Panc1 (cell line): Measurements from ENCODE around the gene CCK. TPM values are rescaled to one million over a fixed set of nuclear protein-coding genes. Genes with fewer than 3 reads are reported as not detected.

Experiments used
- ATAC-seq: fragments of 200-7000 bp; cut with Tn5 transposase; 2 replicates; pipeline ENCODE4 v1.9.1; 2020; ENCODE audit warnings: mild to moderate bottlenecking, moderate library complexity
- BruUV-seq: library from RNA; stranded (reverse); fragments of 400-500 nt; replicated peaks from 2 replicates; lab custom pipeline; 2021; lab: Mats Ljungman, UMichigan
- CTCF ChIA-PET: fragments of 300-600 bp; sonication (Branson Sonifier 250); formaldehyde crosslinking; loops from one replicate; lab custom pipeline; 2022; ENCODE audit warnings: antibody characterized with exemption; lab: Charles Lee
- POLR2A ChIA-PET: fragments of 300-600 bp; sonication (Branson Sonifier 250); formaldehyde crosslinking; loops from one replicate; lab custom pipeline; 2022; ENCODE audit warnings: antibody characterized with exemption; lab: Charles Lee
- DNase-seq: peaks from one replicate; pipeline ENCODE4 v3.0.0-alpha.2; 2010; ENCODE audit warnings: low read depth, low spot score
- H3K27ac ChIP-seq: 2 replicates; pipeline ENCODE4 v1.5.1; 2011; ENCODE audit warnings: mild to moderate bottlenecking, low read length, inconsistent platforms
- H3K27me3 ChIP-seq: fragments of 200-500 bp; sonication (Bioruptor generic); 2 replicates; pipeline ENCODE4 v1.6.0; 2014; ENCODE audit warnings: low read length, inconsistent platforms; ENCODE audit not compliant: control insufficient read depth, insufficient read depth
- H3K36me3 ChIP-seq: fragments of 200-500 bp; sonication (Bioruptor generic); 2 replicates; pipeline ENCODE4 v1.5.1; 2014; ENCODE audit warnings: inconsistent platforms, mild to moderate bottlenecking, low read length, moderate library complexity; ENCODE audit not compliant: control insufficient read depth, insufficient read depth
- H3K4me1 ChIP-seq: 2 replicates; pipeline ENCODE4 v1.5.1; 2011; ENCODE audit warnings: inconsistent platforms, mild to moderate bottlenecking, low read length, moderate library complexity; ENCODE audit not compliant: control insufficient read depth, insufficient read depth
- H3K4me3 ChIP-seq, 2 experiments: 2 replicates each; pipeline ENCODE4 v1.5.1; 2011 to 2012; ENCODE audit warnings: low read depth in 2 of 2, low read length in 2 of 2, mild to moderate bottlenecking in 2 of 2, inconsistent platforms in 1 of 2, moderate library complexity in 1 of 2
- H3K9me3 ChIP-seq: fragments of 200-500 bp; sonication (Bioruptor generic); 2 replicates; pipeline ENCODE4 v1.5.1; 2014; ENCODE audit warnings: low read depth, mild to moderate bottlenecking, inconsistent platforms, low read length, moderate library complexity; ENCODE audit not compliant: control insufficient read depth, insufficient read depth
- CTCF ChIP-seq: fragments of 450-650 bp; IDR thresholded peaks from 2 replicates; pipeline ENCODE4 v1.5.1; 2017; ENCODE audit warnings: mild to moderate bottlenecking
- POLR2AphosphoS5 ChIP-seq: IDR thresholded peaks from 2 replicates; pipeline ENCODE4 v1.6.1; 2012; ENCODE audit warnings: mild to moderate bottlenecking, low read depth, low read length, moderate library complexity
- SIN3A ChIP-seq: IDR thresholded peaks from 2 replicates; pipeline ENCODE4 v1.6.1; 2012; ENCODE audit warnings: low read depth, mild to moderate bottlenecking, low read length, moderate library complexity, borderline replicate concordance; ENCODE audit not compliant: insufficient read depth
- in situ Hi-C: cut with HindIII; loops from 2 replicates; pipeline ENCODE4 v1.10.0; 2016; ENCODE audit warnings: low sequenced_read_pairs, low pct_unique_long_range_greater_than_20kb
- intact Hi-C: fragments of 100-400 bp; cut with micrococcal nuclease; formaldehyde crosslinking; loops from one replicate; pipeline ENCODE4 v1.10.0; 2022; ENCODE audit not compliant: unreplicated experiment
- total RNA-seq: library from RNA; stranded (reverse); gene quantifications from one replicate; pipeline ENCODE4 v1.2.1, GENCODE V29; 2021; ENCODE audit not compliant: unreplicated experiment
- TF ChIP-seq, protein P1 (sequence below), 2 experiments: IDR thresholded peaks; 2 replicates each; pipeline ENCODE4 v1.6.1; 2011 to 2012; ENCODE audit warnings: low read depth in 2 of 2, control low read depth in 1 of 2, low read length in 1 of 2, mild to moderate bottlenecking in 1 of 2, moderate library complexity in 1 of 2; ENCODE audit not compliant: insufficient read depth in 1 of 2

Gene CCK
- total RNA-seq, 1 experiment from 2014 or later = not detected

DNA sequence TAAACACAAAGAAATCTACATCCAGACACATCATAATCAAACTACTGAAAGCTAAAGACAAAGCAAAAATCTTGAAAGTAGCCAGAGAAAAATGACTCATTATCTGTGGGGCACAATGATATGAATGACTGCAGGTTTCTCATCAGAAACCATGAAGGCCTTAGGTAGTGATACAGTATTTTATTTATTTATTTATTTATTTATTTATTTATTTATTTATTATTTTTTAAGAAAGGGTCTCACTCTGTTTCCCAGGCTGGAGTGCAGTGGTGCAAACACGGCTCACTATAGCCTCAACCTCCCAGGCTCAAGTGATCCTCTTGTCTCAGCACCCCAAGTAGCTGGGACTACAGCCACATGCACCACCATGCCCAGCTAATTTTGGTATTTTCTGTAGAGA, 15.2 kb downstream of the CCK start:
- ChIA-PET POLR2A (no interaction called here), CTCF (no interaction called here)
- TF ChIP-seq, protein P1, sequence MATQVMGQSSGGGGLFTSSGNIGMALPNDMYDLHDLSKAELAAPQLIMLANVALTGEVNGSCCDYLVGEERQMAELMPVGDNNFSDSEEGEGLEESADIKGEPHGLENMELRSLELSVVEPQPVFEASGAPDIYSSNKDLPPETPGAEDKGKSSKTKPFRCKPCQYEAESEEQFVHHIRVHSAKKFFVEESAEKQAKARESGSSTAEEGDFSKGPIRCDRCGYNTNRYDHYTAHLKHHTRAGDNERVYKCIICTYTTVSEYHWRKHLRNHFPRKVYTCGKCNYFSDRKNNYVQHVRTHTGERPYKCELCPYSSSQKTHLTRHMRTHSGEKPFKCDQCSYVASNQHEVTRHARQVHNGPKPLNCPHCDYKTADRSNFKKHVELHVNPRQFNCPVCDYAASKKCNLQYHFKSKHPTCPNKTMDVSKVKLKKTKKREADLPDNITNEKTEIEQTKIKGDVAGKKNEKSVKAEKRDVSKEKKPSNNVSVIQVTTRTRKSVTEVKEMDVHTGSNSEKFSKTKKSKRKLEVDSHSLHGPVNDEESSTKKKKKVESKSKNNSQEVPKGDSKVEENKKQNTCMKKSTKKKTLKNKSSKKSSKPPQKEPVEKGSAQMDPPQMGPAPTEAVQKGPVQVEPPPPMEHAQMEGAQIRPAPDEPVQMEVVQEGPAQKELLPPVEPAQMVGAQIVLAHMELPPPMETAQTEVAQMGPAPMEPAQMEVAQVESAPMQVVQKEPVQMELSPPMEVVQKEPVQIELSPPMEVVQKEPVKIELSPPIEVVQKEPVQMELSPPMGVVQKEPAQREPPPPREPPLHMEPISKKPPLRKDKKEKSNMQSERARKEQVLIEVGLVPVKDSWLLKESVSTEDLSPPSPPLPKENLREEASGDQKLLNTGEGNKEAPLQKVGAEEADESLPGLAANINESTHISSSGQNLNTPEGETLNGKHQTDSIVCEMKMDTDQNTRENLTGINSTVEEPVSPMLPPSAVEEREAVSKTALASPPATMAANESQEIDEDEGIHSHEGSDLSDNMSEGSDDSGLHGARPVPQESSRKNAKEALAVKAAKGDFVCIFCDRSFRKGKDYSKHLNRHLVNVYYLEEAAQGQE (IDR thresholded peaks at IDR 0.05; ENCODE audit: insufficient read depth in 1 of 2, low read depth in 2 of 2, low read length in 1 of 2) = no peak
- TF ChIP-seq POLR2AphosphoS5 = no peak
- TF ChIP-seq SIN3A = no peak
- DNase-seq = no peak
- intact Hi-C loops (no loop called here), in situ Hi-C loops (no loop called here)
- no peak for ATAC-seq
- BruUV-seq = no TSS peak
- H3K9me3 ChIP-seq = no peaks in the 10 kb centered on the region
- no peak overlapping the region for H3K4me3 ChIP-seq
- H3K27me3 ChIP-seq = no peaks in the 10 kb centered on the region; the same call in 1 of the 2 replicates
- no peaks in the 10 kb centered on the region for H3K4me1 ChIP-seq
- H3K27ac ChIP-seq = no peak overlapping the region
- H3K36me3 ChIP-seq = no peaks in the 10 kb centered on the region

DNA sequence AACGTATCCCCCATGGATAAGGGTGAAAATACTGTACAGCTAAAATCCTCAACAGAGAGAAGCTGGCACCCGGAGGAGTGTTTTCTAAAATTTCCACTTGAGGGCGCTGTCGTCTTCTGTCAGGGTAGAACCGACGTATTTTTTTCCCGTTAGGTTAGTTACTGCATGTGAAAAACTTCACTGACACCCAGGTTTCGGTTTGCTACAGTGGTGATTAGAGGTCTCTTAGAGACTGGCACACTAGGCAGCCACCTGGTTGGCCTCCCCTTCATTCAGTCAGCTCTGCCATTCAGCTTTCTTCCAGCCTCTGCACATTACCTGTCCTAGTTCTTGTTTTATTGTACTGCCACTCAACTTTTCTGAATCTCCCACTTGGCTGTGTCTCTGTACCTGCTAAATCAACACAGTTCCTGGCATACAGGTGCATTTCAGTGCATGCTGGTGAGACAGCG, 18.4 kb downstream of the CCK start:
- Histone ChIP-seq H3K36me3 (no peaks in the 10 kb centered on the region), H3K27me3 (no peaks in the 10 kb centered on the region; the same call in 1 of the 2 replicates), H3K9me3 (no peaks in the 10 kb centered on the region), H3K4me3 (no peak overlapping the region), H3K27ac (no peak overlapping the region), H3K4me1 (no peaks in the 10 kb centered on the region)
- TF ChIP-seq, protein P1 (IDR thresholded peaks at IDR 0.05; ENCODE audit: insufficient read depth in 1 of 2, low read depth in 2 of 2, low read length in 1 of 2) = no peak
- peak; percentile 79 for TF ChIP-seq CTCF
- POLR2A ChIA-PET = no interaction called here
- no TSS peak for BruUV-seq
- intact Hi-C loops = loop anchor here (1.0 to 5.0 kb wide), 2 partner anchors 196 to 300 kb away; no protein-coding TSS in a partner anchor
- ATAC-seq (peak; percentile 70; the same call in 1 of the 2 replicates), DNase-seq (no peak)
- CTCF ChIA-PET = interaction anchor here (1.0 to 2.2 kb wide), 2 partner anchors 196 to 297 kb away, joined by 3 to 15 read pairs; no protein-coding TSS in a partner anchor
- in situ Hi-C loops = no loop called here
